Measurements from ENCODE around the gene CDC20B. TPM values are rescaled to one million over a fixed set of nuclear protein-coding genes. Genes with fewer than 3 reads are reported as not detected.

The CDC20B gene
- polyA plus RNA-seq, 1 of the 3 experiments (the other 2 are of a cell fraction), result 0.03 TPM

DNA sequence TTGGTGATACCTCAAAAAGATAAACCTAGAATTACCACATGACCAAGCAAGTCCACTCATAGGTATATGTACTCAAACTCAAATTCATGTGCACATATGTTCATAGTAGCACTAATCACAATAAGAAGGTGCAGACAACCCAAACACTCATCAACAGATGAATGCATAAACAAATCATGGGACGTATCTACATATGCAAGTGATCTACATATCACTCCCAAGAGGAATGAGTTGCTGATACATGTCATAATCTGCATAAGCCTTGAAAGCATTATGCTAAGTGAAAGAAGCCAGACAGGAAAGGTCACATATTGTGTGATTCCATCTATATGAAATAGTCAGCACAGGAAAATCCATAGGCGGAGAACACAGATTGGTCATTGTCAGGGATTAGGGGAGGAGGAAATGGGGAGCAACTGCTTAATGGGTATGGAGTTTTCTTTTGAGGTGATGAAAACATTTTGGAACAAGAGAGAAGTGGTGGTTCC lies 23.6 kb downstream of the CDC20B start:
- no peaks in the 10 kb centered on the region for H3K36me3 ChIP-seq (replicated peaks in 1 of 2; ENCODE audit: control insufficient read depth in 1 of 2, insufficient read depth in 2 of 2, low read length in 1 of 2)
- CTCF ChIA-PET, result no interaction called here
- WGBS (ENCODE audit: low lambda C conversion rate), result 24% methylated on average over 2 of the region's 2 CpGs
- H3K4me1 ChIP-seq (ENCODE audit: control insufficient read depth in 1 of 2, insufficient read depth in 2 of 2, low read depth in 1 of 2, low read length in 1 of 2), result peaks cover 0 to 2% of the 10 kb centered on the region in 2 experiments; a peak in 2 of 4 replicates
- H2AFZ ChIP-seq (ENCODE audit: low read depth), result no peak overlapping the region
- DNase-seq, result no peak
- H3K9me3 ChIP-seq, result no peaks in the 10 kb centered on the region
- H3F3A ChIP-seq (replicated peaks; ENCODE audit: insufficient read depth), result peaks cover 6% of the 10 kb centered on the region
- no peak overlapping the region for H3K9ac ChIP-seq
- H3K27me3 ChIP-seq (ENCODE audit: insufficient read depth), result no peaks in the 10 kb centered on the region
- no peaks in the 10 kb centered on the region for H3K79me2 ChIP-seq (ENCODE audit: insufficient read depth)
- no peak overlapping the region for H3K4me3 ChIP-seq (ENCODE audit: low read depth in 2 of 2, low read length in 1 of 2)
- H4K20me1 ChIP-seq (ENCODE audit: insufficient read depth), result no peaks in the 10 kb centered on the region
- TF ChIP-seq RAD21 (IDR thresholded peaks at IDR 0.05; ENCODE audit: low read length), result no peak
- TF ChIP-seq MEF2A (IDR thresholded peaks at IDR 0.05; ENCODE audit: borderline replicate concordance, low read depth), result no peak
- TF ChIP-seq JUND (IDR thresholded peaks at IDR 0.05), result no peak
- no peak for TF ChIP-seq NFIC (IDR thresholded peaks at IDR 0.05; ENCODE audit: borderline replicate concordance)
- H3K27ac ChIP-seq (ENCODE audit: low read depth in 2 of 2, low read length in 1 of 2), result no peak overlapping the region
- POLR2A ChIA-PET, result no interaction called here
- no peaks in the 10 kb centered on the region for H3K9me2 ChIP-seq
- no peak overlapping the region for H3K4me2 ChIP-seq

DNA sequence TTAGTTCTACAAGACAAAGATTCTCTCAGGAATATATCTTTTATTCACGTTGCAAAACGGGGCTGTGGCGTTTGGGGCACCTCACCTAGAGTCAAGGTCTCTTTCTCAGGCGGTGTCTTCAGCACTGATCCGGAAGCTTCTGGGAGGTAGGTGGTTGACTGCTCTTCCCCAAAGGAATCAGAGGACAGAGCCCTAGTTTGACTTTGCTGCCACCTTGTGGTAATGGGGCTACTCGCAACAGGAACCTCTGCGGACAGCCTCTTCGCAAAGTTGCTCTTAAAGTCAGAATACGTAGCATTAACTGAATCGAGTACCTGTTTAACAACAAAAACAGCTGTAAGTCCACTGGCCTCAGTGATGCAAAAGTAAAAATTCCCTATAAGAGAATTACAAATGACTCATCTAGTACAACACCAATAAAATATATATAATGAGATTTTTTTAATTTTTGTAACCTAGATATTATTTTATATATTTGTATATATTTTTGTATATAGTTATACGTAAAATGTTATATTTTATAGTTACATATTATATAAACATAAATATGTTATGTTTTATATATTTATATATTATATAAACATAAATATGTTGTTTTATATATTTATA lies 26.3 kb downstream of the CDC20B start:
- Histone ChIP-seq H3K4me2 (0 out of 2 replicates have a peak overlapping the region, but pooled peaks have one; percentile 44), H3K27me3 (ENCODE audit: insufficient read depth) (peaks cover 6% of the 10 kb centered on the region; the same call in 1 of the 2 replicates), H4K20me1 (ENCODE audit: insufficient read depth) (no peaks in the 10 kb centered on the region), H3K79me2 (ENCODE audit: insufficient read depth) (no peaks in the 10 kb centered on the region), H2AFZ (ENCODE audit: low read depth) (no peak overlapping the region; the same call in 1 of the 2 replicates), H3K9me2 (no peaks in the 10 kb centered on the region), H3K36me3 (replicated peaks in 1 of 2; ENCODE audit: control insufficient read depth in 1 of 2, insufficient read depth in 2 of 2, low read length in 1 of 2) (no peaks in the 10 kb centered on the region), H3F3A (replicated peaks; ENCODE audit: insufficient read depth) (peaks cover 6% of the 10 kb centered on the region), H3K9ac (no peak overlapping the region), H3K27ac (ENCODE audit: low read depth in 2 of 2, low read length in 1 of 2) (no peak overlapping the region), H3K4me1 (ENCODE audit: control insufficient read depth in 1 of 2, insufficient read depth in 2 of 2, low read depth in 1 of 2, low read length in 1 of 2) (no peaks in the 10 kb centered on the region), H3K4me3 (ENCODE audit: low read depth in 2 of 2, low read length in 1 of 2) (no peak overlapping the region; a peak in 1 of 4 replicates), H3K9me3 (no peaks in the 10 kb centered on the region)
- CTCF ChIA-PET, result interaction anchor here (0.6 to 1.7 kb wide), 25 partner anchors 8 to 279 kb away, joined by 3 to 15 read pairs (median 4); partner anchors contain the start of genes ESM1 and GPX8
- WGBS (ENCODE audit: low lambda C conversion rate), result 9% methylated on average over 11 of the region's 11 CpGs
- peak; percentile 60 for DNase-seq
- POLR2A ChIA-PET, result no interaction called here
- no peak for TF ChIP-seq TCF12 (IDR thresholded peaks at IDR 0.05)
- TF ChIP-seq, protein P1, sequence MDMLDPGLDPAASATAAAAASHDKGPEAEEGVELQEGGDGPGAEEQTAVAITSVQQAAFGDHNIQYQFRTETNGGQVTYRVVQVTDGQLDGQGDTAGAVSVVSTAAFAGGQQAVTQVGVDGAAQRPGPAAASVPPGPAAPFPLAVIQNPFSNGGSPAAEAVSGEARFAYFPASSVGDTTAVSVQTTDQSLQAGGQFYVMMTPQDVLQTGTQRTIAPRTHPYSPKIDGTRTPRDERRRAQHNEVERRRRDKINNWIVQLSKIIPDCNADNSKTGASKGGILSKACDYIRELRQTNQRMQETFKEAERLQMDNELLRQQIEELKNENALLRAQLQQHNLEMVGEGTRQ (IDR thresholded peaks at IDR 0.05; ENCODE audit: borderline replicate concordance, low read depth, low read length), result no peak
- TF ChIP-seq RAD21 (IDR thresholded peaks at IDR 0.05; ENCODE audit: low read length), result peak; percentile 88
- TF ChIP-seq, protein P2, sequence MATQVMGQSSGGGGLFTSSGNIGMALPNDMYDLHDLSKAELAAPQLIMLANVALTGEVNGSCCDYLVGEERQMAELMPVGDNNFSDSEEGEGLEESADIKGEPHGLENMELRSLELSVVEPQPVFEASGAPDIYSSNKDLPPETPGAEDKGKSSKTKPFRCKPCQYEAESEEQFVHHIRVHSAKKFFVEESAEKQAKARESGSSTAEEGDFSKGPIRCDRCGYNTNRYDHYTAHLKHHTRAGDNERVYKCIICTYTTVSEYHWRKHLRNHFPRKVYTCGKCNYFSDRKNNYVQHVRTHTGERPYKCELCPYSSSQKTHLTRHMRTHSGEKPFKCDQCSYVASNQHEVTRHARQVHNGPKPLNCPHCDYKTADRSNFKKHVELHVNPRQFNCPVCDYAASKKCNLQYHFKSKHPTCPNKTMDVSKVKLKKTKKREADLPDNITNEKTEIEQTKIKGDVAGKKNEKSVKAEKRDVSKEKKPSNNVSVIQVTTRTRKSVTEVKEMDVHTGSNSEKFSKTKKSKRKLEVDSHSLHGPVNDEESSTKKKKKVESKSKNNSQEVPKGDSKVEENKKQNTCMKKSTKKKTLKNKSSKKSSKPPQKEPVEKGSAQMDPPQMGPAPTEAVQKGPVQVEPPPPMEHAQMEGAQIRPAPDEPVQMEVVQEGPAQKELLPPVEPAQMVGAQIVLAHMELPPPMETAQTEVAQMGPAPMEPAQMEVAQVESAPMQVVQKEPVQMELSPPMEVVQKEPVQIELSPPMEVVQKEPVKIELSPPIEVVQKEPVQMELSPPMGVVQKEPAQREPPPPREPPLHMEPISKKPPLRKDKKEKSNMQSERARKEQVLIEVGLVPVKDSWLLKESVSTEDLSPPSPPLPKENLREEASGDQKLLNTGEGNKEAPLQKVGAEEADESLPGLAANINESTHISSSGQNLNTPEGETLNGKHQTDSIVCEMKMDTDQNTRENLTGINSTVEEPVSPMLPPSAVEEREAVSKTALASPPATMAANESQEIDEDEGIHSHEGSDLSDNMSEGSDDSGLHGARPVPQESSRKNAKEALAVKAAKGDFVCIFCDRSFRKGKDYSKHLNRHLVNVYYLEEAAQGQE (IDR thresholded peaks at IDR 0.05; ENCODE audit: low read depth, low read length), result no peak
- TF ChIP-seq MXI1 (IDR thresholded peaks at IDR 0.05; ENCODE audit: low read depth, low read length), result no peak
- TF ChIP-seq, protein P3, sequence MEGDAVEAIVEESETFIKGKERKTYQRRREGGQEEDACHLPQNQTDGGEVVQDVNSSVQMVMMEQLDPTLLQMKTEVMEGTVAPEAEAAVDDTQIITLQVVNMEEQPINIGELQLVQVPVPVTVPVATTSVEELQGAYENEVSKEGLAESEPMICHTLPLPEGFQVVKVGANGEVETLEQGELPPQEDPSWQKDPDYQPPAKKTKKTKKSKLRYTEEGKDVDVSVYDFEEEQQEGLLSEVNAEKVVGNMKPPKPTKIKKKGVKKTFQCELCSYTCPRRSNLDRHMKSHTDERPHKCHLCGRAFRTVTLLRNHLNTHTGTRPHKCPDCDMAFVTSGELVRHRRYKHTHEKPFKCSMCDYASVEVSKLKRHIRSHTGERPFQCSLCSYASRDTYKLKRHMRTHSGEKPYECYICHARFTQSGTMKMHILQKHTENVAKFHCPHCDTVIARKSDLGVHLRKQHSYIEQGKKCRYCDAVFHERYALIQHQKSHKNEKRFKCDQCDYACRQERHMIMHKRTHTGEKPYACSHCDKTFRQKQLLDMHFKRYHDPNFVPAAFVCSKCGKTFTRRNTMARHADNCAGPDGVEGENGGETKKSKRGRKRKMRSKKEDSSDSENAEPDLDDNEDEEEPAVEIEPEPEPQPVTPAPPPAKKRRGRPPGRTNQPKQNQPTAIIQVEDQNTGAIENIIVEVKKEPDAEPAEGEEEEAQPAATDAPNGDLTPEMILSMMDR (IDR thresholded peaks at IDR 0.05), result peak; percentile 95
- TF ChIP-seq NRF1 (IDR thresholded peaks at IDR 0.05; ENCODE audit: low read depth, low read length), result peak; percentile 17; the same call in 1 of the 2 replicates
- peak; percentile 96 for TF ChIP-seq SMC3 (IDR thresholded peaks at IDR 0.05; ENCODE audit: low read depth, low read length)

All from SK-N-SH (cell line).